Bone marrow (tissue), 2 donors: ENCODE data around the gene RFTN1.

Experiments used
- DNase-seq, 2 donors: peaks; one replicate each; lab custom pipeline; 2025; lab: John Stamatoyannopoulos, UW

Gene RFTN1

GRCh38 chr3:16303037-16303575, 210.4 kb downstream of the RFTN1 start:
- peak in 1 of 2 donors; percentile 35 for DNase-seq

GRCh38 chr3:16302082-16302631, 211.3 kb downstream of the RFTN1 start:
- DNase-seq: no peak

GRCh38 chr3:16301507-16301906, 212.0 kb downstream of the RFTN1 start:
- DNase-seq: no peak

- peak in 1 of 2 donors; percentile 68 for DNase-seq
Observed at GRCh38 chr3:16300881-16301359, 212.6 kb downstream of the RFTN1 start.

- DNase-seq: no peak
Observed at GRCh38 chr3:16300307-16300706, 213.2 kb downstream of the RFTN1 start.

GRCh38 chr3:16299746-16300145, 213.8 kb downstream of the RFTN1 start:
- DNase-seq: no peak

- no peak for DNase-seq
Observed at GRCh38 chr3:16298891-16299290, 214.6 kb downstream of the RFTN1 start.

GRCh38 chr3:16297997-16298885, 215.3 kb downstream of the RFTN1 start:
- no peak for DNase-seq

GRCh38 chr3:16295298-16295890, 218.1 kb downstream of the RFTN1 start:
- no peak for DNase-seq

- no peak for DNase-seq
Observed at GRCh38 chr3:16294844-16295243, 218.7 kb downstream of the RFTN1 start.

- DNase-seq: peak in 1 of 2 donors; percentile 54
Observed at GRCh38 chr3:16290827-16291196, 222.7 kb downstream of the RFTN1 start.

- DNase-seq: peak in 1 of 2 donors; percentile 69
Observed at GRCh38 chr3:16290007-16290826, 223.3 kb downstream of the RFTN1 start.

GRCh38 chr3:16289144-16289889, 224.2 kb downstream of the RFTN1 start:
- DNase-seq: no peak

- DNase-seq: no peak
Observed at GRCh38 chr3:16288664-16289063, 224.8 kb downstream of the RFTN1 start.

- DNase-seq: peak in 1 of 2 donors; percentile 5
Observed at GRCh38 chr3:16286751-16287543, 226.6 kb downstream of the RFTN1 start.

- no peak for DNase-seq
Observed at GRCh38 chr3:16286161-16286560, 227.3 kb downstream of the RFTN1 start.

- DNase-seq: no peak
Observed at GRCh38 chr3:16284633-16285032, 228.9 kb downstream of the RFTN1 start.

- no peak for DNase-seq
Observed at GRCh38 chr3:16280671-16281070, 232.8 kb downstream of the RFTN1 start.

GRCh38 chr3:16279010-16279801, 234.3 kb downstream of the RFTN1 start:
- DNase-seq: no peak
